DMS114 treated with DMSO at 0.1 percent for 48 hours (cell line): Measurements from ENCODE around the gene KRT39.
"Not testable (repeated sequence)": the region's sequence is repeated elsewhere in the genome, so short reads cannot be mapped to it uniquely, and the experiment has no call there.

Experiments
- DNase-seq: peaks from one replicate; lab custom pipeline; 2025; ENCODE audit not compliant: unreplicated experiment; lab: John Stamatoyannopoulos, UW

The KRT39 gene

DNA sequence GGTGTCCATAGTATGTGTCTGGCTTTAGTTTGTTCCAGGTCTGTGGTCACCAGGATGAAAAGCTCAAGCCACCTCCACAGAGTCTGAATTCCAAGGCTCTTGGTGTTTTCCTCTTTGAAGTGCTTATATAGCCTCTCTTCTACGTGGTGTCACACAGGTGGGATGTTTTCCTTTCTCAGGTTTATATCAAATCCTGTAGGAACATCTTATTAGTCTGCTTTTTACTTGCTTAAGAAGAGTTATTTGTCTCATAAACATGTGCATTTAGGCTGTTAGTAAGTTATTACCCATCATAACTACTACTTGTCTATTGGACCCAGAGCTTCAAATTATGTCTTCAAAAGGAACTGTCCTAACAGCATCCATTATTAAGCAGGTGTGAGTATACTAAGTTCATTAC is at the start of gene KRT39:
Gene KRT39, minus strand, starts transcription at position 101 of the 400 bp plus-strand sequence. Its CDS starts 92 bp downstream, at position 9.
- no peak for DNase-seq

GRCh38 chr17:41015454-41015853 is 48.7 kb upstream of the KRT39 start:
- DNase-seq, result no peak

GRCh38 chr17:41013606-41014005 is 46.9 kb upstream of the KRT39 start:
- no peak for DNase-seq

DNA sequence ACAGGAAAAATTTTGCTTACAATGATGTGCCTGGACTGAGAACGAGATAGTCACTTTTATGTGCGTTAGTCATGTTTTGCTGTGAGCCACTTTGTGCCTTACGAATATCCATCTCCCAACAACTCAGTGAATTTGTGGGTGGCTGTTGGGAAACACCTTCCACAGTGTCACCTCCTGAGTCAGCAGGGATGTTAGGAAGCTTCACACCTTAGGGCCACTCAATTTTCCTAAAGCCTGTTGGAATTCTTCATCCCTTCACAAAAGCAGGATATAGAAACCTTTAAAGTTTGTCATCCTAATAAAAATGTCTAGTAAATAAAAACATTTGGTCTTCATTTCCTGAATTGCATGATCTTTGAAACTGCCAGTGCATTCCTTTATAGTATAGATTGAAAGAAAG is 46.4 kb upstream of the KRT39 start:
- DNase-seq, result no peak

- no peak for DNase-seq
These were observed 45.8 kb upstream of the KRT39 start for GRCh38 chr17:41012326-41013120.

DNA sequence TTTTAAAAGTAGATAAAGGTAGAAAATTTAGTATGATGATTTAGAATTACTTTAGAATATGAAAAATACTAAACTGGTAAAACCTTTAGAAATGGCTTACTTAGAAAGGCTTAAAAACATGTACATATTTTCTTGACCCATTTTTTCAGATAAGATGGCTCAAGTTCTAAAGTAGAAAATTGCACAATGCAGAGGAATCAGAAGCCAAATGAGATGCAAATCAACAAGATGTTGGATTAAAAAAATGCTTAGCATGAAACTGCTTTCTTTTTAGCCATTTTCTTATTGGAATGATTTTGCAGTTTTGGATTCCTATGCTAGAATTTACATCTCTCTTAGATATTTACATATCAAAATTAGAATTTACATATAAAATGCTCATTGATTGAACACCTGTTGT is 43.7 kb upstream of the KRT39 start:
- DNase-seq, result no peak

- no peak for DNase-seq
These were observed 43.2 kb upstream of the KRT39 start for GRCh38 chr17:41009936-41010335.

DNA sequence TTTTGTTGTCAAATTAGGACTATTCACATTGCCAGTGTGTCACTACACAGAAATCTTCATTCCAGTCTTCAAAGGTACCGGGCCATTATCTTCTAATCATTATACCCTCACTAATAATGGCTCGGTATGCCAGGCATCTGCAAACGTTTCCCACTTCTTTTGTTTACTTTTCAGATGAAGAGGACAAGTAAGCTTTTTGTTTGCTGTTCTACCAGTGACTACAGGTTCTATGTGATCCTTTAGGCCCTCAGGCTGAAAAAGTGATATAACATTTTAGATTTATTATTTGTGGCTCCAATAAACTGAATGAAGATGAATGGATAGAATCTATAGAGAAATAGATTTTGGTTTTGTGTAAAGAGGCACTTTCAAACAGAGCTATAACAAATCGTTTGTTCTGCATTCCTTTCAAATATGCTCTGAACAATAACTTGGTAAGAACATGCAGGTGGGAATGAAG is 42.6 kb upstream of the KRT39 start:
- no peak for DNase-seq

DNA sequence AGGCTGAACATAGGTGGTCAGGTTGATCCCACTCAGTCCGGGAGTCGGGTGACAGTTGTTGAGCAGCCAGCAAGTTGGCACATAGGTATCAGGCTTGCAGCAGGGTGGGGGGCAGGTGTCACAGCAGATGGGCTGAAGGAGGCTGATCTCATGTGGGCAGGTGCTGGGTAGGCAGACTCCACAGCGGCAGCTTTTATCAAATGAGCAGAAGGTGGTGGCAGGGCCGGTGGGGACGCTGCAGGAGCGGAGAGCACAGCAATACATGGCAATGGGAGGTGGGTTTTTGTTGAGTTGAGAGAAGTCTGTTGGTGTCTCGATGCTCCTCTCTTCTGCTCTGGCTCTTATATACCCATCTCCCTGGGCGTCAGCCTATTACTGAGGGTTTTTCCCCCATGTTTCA is 42.1 kb upstream of the KRT39 start, which contains the start of gene KRTAP3-1:
Gene KRTAP3-1, minus strand, starts transcription at position 318 of the 400 bp plus-strand sequence. Its CDS starts 54 bp downstream, at position 264.
- no peak for DNase-seq

GRCh38 chr17:41004397-41004796 is 37.6 kb upstream of the KRT39 start:
- no peak for DNase-seq

DNA sequence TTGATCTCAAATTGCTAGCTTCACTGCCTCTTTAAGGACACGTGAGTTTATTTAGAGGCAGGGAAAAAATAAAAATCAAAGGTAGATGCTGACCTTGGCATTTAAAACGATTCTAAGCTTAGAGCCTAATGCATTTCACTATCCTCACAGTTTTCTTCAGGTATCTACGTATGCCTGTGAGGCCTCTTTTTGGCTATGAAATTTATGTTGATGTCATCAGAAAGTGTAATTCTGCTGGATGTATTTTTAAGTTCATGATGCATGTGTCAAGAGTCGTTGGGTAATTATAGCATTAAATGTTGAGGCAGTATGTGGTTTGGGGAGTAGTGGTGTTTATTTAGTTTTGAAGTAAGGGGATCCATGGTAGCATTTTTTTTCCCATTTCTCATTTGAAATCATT is 37.2 kb upstream of the KRT39 start:
- no peak for DNase-seq

GRCh38 chr17:41002814-41003213 is 36.1 kb upstream of the KRT39 start:
- no peak for DNase-seq

DNA sequence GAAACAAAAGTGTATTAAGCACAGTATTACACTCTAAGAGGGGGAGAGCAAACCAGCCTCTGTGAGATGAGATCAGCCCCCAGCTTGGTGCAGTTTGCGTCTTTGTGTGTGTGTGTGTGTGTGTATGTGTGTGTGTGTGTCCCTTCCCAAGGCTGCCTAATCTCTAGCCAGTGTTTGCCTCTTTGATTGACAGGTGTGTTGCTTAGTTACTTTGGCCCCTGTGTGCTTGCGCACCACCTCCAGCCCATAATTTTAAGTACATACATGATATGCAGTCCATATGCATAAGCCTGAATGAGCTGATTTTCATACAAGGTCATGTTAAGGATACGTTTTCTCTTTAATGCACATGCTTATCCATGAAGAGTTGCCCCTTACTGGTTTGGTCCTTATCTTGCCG is 35.0 kb upstream of the KRT39 start:
- DNase-seq, result no peak

DNA sequence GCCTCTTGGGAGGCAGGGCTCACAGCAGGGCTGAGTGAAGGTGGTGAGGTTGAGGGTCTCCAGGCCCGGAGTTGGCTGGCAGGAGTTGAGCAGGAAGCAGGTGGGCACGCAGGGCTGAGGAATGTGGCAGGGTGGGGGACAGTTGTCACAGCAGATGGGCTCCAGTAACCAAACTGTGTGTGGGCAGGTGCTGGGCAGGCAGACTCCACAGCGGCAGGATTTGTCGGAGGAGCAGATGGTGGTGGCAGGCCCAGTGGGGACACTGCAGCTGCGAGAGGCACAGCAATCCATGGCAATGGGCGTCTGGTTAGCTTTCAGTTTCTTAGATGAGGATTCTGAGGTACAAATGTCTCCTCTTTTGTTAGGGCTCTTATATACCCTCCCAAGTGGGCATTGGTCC is 32.8 kb upstream of the KRT39 start, which contains the start of gene KRTAP3-2:
Gene KRTAP3-2, minus strand, starts transcription at position 344 of the 400 bp plus-strand sequence. Its CDS starts 53 bp downstream, at position 291.
- DNase-seq, result not testable (repeated sequence)

DNA sequence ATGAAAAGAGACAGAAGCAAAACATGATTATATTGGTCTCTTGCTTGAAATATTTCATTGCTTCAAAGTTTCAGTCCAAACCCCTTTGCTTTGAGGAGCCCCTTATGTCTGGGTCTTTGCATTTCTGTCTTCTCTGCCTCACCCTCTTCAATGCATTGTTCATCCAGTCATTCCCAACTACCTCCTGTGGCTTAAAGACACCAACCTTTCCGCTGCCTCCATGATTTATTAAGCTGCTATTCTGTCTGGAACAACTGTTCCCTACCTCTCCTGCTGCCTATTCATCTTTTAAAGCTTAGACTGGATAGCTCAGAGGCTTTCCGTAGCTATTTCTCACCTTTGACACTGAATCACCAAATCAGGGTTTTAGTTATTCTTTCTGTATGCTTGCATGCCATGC is 30.6 kb upstream of the KRT39 start:
- DNase-seq, result no peak

DNA sequence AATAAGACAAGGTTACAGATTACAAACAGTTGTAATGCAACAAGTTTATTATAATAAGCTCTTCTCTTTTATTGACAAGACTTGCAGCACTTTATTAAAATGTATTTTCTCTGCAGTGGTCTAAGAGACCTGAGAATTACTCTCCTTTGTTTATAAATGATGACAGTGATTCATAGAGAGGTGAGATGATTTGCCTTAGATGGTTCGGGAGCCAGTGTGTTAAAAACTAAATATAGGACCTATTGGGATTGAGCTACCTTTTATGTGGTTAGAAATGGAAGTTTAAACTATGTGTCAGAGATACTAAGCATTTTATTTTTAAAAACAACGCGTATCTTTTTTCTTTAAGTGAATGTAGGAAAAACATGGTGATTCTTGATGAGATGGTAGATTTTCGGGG is 30.1 kb upstream of the KRT39 start:
- DNase-seq, result no peak

DNA sequence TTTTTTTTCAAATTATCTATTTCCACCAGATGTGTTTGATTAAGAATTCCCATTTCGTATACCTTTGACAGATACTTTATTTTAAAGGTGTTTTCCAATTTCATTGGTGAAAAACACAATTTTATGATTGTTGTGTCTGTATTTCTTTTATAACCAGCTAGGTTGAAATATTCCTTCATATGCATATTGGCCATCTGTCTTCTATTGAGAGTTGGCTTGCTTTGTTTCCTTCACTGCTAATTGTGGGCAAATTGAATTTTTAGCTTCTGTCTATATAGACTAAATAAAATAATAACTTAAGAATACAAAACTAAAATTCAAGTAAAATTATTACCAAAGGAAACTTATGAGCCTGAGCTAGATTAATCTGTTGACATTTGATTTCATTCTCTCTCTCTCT is 28.4 kb upstream of the KRT39 start:
- no peak for DNase-seq

DNA sequence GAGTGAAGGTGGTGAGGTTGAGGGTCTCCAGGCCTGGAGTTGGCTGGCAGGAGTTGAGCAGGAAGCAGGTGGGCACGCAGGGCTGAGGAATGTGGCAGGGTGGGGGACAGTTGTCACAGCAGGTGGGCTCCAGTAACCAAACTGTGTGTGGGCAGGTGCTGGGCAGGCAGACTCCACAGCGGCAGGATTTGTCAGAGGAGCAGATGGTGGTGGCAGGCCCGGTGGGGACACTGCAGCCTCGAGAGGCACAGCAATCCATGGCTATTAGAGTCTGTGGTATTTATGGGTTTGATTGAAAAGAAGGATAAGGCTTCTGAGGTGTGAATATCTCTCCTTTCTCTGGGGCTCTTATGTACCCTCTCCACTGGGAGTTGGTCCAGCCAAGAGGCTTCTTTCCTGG is 27.1 kb upstream of the KRT39 start, which contains the start of gene KRTAP3-3:
Gene KRTAP3-3, minus strand, starts transcription at position 326 of the 400 bp plus-strand sequence. Its CDS starts 67 bp downstream, at position 259.
- no peak for DNase-seq

DNA sequence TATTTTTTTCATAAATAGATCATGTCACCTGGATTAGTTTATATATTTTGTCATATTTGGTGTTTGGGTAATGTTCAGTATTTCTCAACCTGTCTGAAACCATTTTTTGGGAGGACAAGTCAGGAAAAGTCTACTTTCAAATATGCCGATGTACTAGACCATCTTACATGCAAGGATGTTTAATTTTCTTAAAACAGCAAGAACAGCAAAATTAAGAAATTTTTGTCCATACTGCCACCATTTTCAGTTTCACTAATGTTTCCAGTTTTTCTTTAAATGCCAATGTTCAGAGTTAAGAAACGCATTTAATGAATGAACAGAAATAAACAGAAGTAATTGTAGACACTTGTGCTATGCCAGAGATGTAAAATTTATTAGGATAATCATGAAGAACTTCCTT is 26.3 kb upstream of the KRT39 start:
- DNase-seq, result no peak

DNA sequence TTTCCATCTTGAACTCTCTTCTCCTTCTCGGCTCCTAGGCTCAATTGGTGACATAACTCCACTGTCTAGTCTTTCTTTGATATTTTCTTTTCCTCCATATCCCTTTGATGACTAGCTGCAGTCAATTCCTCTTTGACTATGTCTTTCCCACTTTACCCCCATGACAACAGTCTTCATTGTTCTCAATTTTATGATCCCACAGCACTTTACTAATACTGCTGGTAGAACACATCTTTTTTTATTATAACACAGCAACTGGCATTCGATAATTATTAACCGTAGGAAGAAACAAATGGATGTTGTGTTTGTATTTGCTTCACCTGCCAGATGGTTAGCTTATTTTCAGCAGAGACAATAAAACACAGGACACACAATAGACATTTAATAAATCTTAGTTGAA is 25.9 kb upstream of the KRT39 start:
- no peak for DNase-seq

DNA sequence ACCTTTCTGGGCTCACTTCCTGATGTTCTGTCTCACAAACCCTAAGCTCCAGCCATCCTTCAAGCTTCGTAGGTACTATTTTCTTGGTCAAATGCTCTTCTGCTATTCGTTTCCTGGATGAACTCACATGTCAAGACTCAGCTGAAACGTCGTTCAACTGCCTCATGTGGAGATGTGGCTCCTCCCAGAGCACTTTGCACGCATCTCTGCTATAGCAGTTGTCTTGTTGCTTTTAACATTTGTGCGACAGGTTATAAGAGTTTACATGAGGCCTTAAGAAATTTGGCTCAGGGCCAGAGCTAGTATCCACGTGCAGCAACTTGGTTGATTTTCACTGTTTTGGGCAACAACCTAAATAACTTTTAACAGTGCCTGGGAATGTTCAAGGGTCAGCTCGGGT is 20.2 kb upstream of the KRT39 start:
- no peak for DNase-seq

DNA sequence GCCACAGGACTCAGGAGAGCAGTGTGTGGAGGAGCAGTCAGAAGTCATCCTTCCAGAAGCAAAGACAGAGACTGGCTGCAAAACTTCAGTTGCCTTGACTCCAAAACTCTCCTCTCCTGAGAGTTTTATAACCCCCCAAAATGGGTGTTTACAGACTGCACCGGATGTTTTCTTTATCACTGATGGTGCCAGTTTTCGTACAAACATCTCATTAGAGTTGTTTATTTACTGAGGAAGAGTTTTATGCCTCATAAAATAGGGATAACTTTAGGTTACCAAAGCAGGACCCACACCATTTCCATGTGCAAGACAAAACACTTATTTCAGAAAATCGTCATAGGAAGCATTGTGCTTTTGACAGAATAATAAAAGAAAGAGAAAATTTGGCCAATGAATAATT is 17.5 kb upstream of the KRT39 start, which contains the start of gene KRT40:
Gene KRT40, minus strand, starts transcription at position 101 of the 400 bp plus-strand sequence. Its CDS starts 53 bp downstream, at position 48.
- no peak for DNase-seq
